HG03175 (cell line): Measurements from ENCODE around the gene NDUFA6.
"Not testable (repeated sequence)": the region's sequence is repeated elsewhere in the genome, so short reads cannot be mapped to it uniquely, and the experiment has no call there.

ENCODE experiments used
- ATAC-seq: cut with Tn5 transposase; IDR thresholded peaks from one replicate; pipeline ENCODE4 v1.9.1; 2021; ENCODE audit warnings: mild to moderate bottlenecking, moderate library complexity; ENCODE audit not compliant: unreplicated experiment

Gene NDUFA6

DNA sequence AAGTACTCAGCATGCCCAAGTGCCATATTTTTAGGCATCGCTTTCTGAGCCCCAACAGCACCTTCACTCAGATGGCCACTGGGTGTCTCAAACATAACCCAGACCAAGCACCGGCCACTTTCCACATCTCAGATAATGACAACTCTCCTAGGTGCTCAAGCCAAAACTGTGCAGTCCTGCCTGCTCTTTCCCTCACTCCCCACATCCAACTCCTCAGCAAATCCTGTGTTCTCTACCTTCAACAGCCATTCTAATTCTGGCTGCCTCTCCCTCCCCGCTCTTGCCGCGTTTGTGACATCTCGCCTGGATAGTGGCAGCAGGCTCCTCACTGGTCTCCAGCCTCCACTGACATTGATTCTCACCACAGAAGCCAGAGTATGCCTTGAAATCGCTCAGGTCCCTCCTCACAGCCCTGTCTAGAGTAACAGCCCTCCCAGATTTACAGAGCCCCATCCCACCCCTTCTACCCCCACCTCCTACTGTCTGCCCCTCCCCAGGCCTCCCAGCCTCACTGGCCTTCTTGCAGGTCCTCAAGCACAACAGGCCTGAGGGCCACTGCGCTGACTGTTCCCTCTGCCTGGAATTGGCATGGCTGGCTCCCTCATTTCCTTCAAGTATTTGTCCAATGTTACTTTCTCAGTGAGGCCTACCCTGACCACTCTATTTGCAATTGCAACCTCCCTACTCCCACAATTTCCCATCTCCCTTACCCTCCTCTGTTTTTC lies 17.8 kb downstream of the NDUFA6 start:
- ATAC-seq = no peak

DNA sequence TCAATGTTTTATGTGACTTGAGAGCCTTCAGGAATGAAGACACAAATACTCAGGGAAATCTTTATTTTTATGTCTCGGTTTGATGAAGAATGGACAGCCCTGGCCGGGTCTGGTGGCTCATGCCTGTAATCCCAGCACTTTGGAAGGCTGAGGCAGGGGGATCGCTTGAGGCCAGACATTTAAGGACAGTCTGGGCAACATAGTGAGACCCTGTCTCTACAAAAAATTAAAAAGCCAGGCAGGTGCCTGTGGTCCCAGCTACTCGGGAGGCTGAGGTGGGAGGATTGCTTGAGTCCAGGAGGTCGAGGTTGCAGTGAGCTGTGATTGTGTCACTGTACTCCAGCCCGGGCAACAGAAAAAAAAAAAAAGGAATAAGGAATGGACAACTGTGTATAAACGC lies 19.1 kb downstream of the NDUFA6 start:
- ATAC-seq = not testable (repeated sequence)

DNA sequence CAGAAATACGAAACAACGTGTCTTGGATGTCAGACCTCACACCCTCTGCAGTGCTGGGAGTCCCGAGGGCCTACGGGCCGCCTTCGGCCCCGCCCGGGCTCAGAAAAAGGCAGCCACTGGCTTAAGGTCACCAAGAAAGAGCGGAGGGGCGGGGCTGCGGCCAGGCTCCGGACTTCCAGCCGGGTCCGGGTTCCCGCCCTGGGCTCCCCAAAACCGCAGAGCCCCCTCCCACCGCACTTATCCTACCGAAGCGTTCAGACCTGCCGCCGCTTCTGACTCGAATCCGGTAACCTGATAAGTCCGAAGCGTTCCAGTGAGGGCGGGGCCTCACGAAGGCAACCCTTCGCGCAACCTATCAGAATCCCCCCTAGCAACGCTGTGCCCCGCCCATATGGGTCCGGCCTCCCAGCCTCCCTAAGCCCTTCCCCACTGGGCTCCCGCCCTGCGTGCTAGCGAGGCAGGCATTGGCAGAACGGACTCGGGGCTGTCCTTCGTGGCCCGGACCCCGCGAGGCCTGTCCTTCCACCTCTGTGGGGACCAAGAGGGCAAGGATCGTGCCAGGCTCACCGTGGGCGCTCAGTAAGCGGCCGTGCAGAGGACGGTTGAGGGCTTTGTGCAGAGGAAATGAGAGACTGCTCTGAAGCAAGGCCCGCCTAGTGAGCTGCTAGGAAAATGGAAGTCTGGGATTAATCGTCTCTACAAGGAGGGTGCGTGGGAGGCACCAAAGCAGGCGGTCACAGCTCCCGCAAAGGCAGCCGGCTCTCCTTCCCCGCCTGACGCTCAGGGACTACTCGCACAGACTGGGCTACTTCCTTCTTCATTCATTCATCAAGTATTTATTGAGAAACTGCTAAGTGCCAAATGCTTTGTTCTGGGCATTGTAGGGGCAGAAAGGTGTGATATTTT lies 19.8 kb downstream of the NDUFA6 start, which contains the start of gene NAGA:
TSS of gene NAGA (minus strand) at position 296 of the 906 bp plus-strand sequence. CDS start 515 bp downstream, outside the sequence.
- ATAC-seq = peak; percentile 91

DNA sequence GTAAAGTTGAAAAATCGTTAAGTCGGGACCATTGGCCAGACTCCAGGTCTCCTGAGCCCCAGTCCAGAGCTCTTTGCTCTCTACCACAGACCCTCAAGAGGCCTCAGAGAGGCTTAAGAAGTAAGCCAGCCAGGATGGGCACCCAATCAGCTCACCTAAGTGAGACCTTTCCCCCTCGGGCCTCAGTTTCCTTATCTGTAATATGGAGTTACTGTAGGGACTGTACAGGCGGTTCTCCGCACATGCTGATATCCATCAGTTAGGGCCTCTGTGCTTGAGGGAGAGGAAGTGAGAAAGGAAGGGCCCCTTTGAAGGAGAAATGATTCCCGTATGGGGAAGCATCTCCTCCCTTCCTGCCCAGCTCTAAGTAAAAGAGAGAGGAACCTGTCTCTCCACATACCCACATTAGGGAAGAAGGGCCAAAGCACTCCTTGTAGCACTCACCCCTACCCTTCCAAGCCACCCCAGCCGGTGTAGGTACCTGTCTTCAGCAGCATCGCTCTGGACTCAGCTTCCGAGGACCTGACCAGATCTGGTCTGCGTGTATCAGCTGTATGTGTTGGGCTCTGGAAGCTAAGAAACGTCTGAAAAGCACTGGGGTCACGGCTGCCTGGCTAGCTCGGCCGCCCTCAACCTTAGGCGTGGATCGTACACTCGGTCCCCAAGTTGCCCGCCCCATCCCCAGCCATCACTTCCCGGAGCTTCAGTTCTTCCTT lies 20.6 kb downstream of the NDUFA6 start:
- peak; percentile 20 for ATAC-seq

DNA sequence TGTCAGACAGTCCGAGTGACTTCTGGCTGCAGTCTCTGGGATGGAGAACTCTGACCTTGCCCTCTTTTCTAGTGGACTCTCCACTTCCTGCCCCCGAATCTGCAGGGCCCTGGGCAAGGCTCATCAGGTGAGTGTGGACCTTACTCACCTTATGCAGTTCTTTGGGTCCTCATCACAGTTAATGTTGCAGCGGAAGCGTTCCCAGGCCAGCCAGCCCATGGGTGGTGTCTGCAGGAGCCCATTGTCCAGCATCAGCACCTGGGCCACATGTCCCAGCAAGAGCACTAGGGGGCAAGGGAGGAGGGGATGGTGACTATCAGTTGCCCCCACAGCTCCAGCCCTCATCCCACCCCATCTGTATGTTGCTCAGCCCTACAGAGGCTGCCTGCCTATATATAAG lies 22.3 kb downstream of the NDUFA6 start:
- no peak for ATAC-seq

DNA sequence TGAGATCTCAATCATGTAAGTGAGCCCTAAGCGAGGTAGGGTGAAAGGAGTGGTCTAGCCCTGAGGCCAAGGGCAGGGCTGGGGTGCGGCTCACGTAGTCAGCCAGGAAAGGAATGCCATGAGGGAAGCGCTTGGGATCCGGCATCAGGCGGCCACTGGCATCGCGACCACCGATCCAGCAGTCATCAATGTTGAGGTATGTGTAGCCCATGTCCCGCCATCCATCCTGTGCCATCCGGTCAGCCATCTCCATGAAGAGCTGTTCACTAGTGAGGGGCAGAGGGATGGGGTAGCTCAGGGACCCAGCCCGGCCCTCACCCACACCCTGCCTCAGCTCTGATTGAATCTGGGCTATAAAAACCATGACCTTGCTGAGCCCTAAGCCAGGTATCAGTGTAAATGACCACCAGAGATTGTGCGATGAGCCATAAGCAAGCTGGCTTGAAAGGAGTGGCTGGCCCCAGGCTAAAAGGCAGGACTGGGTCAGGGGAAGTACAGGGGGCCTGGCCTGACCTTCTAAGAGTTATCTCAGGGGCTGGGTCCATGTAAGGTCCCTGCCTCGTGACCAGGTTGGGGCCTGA lies 22.8 kb downstream of the NDUFA6 start:
- ATAC-seq = no peak

DNA sequence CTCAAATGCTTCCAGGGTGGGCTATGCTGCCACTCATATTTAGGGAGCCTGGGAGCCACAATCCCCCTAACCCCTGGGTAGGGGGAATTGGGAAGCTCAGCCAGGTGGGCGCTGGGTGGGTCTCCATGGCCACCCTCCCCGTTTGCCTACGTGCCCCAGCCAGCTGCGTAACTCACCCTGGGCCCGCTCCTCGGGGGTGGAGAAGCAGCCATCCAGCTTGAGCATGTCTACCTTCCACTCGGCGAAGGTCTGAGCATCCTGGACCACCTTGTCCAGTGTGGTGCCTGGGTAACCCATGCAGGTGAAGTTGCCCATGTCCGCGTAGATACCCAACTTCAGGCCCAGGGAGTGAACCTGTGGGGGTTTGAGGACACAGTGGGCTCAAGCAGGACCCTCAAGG lies 23.6 kb downstream of the NDUFA6 start:
- ATAC-seq = no peak

DNA sequence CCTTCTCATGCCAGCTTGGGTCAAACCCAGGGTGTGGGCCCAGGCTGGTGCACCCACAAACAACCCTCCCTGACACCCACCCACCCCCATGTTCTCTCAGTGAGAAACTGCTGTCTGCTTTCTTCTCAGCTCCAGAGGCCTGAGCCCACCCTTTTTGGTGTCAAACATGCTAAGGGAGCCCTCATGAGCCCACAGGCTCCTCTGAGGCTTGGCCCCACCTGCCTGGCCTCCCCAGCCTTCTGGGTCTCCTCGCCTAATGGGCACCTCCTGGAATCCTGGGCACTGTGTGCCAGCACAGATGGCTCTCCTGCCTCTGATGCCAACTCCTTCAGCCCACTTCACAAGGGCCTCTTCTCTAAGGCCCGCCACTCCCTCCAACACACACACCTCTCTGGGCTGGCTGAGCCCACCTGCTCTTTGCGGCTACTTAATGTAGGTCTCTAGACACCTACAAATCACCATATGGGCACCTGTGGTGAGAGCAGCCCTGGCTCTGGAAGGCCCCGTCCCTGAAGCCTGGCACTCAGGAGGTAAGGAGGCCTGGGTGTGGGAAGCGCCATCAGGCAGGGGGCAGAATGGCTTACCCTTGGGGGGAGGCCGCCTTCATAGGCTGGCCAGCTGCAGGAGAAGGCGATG lies 24.3 kb downstream of the NDUFA6 start:
- ATAC-seq = no peak

DNA sequence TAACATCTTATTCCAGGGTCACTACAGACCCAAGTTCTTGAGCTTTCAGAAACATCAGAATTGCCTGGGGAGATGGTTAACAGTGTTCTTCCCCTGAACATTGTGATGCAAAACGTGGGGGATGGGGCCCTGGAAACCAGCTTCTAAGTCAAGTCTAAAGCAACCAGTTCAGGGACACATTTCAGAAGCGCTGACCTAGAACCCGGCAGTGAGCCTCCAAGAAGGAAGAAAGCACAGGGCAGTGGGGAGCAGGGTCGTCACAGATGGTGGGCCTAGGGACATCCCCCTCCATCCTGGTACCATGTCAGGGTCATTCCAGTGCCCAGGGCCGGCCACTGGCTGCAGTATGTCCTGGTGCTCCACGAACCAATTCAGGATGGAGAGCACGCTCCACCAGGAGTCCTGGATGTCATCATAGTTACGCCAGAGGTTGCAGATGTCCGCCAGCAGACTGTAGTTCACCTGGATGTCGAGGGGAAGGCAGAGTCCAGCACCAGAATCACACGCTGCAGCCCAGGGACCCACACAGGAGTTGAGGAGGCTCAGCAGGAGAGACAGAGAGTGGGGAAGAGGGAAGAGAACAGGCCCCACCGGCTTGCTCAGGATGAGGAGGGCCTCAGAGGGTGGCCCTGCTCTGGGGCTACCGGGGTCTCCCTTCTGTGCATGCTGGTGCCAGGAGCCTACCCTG lies 25.0 kb downstream of the NDUFA6 start:
- ATAC-seq = no peak

DNA sequence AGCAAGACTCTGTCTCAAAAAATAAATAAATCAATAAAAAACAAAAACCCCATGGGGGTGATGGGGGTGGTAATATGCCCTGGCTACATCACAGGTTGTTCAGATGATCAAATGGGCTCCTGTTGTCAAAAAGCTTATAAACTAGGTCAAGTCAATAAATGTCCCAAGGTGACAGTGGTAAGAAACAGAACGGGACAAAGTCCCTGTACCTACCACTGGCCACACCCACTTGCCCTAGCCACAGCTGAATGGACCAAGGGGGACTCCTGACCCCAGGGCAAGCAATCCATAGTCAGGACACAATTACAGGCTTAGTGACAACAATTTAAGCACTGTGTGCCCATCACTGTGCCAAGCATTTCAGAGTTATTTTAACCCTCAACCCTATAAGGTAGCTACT lies 25.9 kb downstream of the NDUFA6 start:
- no peak for ATAC-seq

DNA sequence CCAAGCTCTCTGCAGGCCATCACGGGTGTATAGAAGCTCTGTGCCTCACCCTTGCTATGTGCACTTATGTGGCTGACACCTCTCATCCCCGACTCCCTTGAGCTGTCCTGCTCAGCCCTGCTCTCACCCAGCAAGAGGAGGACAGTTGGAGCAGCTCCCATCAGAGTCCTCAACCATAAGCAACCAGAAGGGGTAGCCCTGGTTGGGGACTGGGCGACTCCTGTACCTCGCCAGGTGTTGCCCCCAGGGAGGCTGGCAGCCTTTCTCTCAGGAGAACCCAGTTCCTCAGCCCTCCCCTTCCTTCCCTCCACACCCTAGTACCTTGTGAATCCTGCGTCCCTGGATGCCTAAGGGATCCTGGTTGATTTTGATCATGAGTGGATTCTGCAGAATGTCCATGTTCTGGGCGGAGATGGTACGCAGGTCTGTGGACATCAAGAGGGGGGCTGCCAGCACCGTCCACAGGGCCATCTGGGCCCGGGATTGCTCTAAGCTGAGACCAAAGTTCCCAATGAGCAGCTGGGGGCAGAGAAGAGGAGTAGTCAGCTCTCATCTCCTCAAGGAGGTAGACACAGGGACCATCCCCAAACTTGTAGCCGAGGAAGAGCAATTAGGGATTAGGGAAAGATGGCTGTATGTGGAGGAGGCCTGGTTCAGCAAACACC lies 27.9 kb downstream of the NDUFA6 start:
- no peak for ATAC-seq

DNA sequence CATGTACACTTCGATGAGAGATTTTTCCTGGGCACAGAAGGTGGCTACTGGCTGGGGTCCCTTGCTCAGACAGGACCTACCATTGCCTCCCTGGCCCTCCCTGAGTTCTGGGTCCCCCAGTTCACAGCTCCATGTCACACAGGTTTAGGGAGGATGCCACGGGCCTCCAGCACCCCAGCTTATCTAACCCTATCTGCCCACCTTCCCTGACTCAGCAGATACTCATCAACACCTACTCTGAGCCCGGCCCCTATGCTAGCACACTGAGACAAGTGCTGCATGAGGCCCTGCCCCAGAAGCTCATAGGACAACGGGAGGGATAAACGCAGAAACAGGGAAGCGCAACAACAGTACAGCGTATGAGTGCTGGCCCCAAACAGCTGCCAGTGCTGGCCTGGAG lies 29.5 kb downstream of the NDUFA6 start:
- no peak for ATAC-seq

DNA sequence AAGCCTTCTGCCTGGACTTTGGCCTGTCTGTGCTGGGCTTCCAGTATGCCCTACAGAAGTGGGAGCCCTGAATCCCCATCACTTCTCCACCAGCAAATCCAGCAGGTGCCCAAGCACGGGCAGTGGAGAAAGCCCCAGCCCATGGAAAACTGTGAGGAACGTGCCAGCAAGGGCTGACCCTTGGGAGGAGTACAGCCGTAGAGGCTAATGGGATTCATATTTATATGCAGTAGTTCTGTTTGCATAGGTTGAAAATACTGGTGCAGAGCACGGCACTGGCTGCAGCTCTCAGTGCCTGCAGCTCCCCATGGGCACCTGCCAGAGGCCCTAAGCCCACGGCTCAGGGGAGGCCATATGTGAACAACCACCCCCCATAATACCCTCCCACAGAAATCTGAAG lies 30.1 kb downstream of the NDUFA6 start:
- ATAC-seq = no peak

DNA sequence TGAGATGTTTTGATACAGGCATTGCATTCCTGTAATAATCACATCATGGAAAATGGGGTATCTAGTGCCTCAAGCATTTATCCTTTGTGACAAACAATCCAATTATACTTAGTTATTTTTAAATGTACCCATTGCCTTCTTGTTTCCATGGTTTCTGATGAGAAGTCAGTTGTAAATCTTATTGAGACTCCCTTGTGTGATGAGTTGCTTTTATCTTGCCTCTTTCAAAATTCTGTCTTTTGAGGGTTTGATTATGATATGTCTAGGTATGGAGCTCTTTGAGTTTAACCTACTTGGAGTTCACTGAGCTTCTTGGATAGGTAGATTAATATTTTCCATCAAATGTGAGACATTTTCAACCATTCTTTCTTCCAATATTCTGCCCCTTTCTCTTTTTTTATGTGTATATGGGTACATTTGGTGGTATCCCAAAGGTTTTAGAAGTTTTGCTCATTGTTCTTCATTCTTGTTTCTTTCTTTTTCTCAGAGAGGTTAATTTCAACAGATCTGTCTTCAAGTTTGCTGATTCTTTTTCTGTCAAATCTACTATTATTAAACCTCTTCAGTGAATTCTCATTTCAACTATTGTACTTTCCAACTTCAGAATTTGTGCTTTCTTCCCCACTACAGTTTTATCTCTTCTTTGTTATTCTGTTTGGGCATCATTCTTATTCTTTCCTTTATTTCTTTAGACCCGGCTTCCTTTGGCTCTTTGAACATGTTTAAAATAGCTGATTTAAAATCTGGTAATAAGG lies 33.6 kb downstream of the NDUFA6 start:
- ATAC-seq = no peak

DNA sequence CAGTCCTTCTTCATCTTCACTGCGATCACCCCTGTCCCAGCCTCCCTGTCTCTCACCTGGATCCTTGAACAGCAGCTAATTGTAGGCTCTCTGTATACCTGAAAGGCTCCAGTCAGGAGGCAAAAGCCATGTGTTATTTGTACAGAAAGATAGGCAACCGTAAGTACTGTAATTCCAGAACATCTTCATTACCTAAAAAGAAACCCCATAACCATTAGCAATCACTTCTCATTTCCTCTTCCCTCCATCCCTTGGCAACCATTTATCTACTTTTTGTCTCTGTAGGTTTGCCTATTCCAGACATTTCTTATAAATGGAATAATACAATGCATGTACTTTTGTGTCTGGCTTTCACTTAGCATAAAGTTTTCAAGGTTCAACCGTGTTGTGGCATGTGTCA lies 37.8 kb downstream of the NDUFA6 start:
- ATAC-seq = no peak

DNA sequence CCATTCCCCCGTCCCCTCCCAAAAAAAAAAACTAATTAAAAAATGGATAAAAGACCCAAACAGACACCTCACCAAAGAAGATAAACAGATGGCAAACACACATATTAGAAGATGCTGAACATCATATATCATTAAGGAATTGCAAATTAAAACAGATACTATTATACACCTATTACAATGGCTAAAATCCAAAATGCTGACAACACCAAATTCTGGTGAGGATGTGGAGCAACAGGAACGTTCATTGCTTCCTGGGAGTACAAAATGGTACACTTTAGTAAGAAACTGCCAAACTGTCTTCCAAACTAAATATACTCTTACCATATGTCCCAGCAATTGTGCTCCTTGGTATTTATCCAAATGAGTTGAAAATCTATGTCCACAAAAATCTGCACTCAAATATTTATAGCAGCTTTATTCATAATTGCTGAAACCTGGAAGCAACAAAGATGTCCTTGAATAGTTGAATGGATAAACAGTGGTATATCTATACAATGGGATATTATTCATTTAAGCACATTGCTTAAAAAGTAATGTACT lies 39.9 kb downstream of the NDUFA6 start:
- no peak for ATAC-seq

DNA sequence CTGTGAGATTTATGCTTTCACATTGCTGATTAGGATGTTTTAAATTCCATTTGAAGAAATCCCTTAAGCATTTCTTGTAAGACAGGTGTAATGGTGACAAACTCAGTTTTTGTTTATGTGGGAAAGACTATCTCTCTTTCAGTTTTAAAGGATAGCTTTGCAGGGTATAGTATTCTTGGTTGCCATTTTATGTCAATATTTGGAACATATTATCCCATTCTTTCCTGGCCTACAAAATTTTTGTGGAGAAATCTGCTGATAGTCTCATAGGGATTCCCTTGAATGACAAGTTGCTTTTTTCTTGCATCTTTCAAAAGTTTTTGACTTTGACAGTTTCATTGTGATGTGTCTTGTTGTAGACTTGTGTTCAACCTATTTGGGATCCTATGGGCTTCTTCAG lies 48.8 kb downstream of the NDUFA6 start:
- ATAC-seq = no peak

DNA sequence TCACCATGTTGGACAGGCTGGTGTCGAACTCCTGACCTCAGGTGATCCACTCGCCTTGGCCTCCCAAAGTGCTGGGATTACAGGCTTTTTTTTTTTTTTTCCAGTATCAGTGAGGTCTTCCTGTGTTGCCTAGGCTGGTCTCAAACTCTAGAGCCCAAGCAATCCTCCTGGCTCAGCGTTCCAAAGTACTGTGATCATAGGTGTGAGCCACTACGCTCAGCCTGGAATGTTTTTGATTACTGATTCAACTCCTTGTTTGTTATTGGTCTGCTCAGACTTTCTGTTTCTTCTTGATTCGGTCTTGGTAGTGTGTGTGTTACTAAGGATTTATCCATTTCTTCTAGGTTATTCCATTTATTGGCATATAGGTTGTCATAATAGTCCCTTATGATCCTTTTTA lies 51.3 kb downstream of the NDUFA6 start:
- ATAC-seq = no peak
